GM18526 (cell line): Measurements from ENCODE around the gene CACNA2D2.

Experiments
- POLR2A ChIP-seq: IDR thresholded peaks from 3 replicates; pipeline ENCODE4 v1.6.1; 2011; ENCODE audit not compliant: insufficient read length; ENCODE audit errors: extremely low read depth

CACNA2D2 gene

DNA sequence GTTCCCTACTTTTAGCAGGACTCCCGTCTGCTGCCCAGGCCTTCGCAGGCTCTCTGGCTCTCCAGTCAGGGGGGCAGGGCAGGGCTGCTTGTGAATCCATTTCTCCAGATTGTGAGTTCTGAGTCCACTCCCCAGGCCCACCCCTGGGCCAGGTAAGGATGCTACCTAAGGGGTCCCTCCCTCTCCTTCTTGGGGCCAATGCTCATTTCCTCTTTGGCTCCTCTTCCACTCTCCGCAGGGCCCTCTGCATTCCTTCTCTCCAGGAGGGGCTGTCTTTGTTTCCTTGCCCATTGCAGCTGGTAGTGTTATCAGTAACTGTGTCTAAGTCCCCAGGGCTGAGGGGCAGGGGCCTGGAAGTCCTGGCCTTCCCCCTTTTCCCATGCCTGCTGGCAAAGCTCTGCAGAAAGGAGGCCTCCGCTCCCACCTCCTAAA is 13.0 kb upstream of the CACNA2D2 start:
- TF ChIP-seq POLR2A = no peak

DNA sequence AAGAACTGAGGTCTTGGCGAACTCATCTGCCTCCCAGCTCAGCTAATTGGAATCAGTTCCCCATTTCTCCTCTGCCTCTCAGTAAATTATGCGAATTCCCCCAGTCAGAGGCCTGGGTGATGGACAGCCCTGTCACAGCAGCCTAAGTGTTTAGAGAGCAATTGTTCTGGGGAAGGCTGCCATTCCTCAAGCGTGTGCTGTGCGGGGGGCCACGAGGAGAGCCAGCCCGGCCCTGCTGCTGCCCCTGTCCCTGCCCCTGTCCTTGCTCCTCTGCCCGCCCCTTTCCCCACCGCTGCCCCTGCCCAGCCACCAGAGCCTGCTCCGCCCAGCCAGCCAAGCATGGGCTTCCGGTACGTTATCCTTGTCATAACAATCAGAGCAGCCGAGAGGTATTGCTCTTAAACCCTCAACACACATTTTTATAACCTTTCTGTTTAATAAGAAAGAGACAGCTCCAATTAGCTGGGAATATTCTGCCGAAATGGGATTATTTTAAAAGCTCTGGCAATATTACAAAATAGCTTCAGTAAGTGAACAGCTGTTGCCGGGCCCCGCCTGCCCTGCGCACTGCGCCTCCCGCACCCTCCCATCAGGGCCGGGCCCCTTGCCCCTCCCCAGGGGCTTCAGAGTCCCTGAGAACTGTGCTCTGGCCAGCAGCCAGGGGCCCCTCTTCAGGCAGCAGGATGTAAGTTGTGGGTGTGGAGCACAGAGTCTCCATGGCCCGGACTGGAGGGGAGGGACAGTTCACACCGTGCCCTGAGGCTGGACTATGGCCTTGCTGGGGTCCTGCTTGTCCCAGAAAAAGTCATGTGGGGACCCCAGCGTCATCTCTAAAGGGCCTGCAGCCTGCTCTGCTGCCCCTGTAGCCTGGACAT is 12.4 kb upstream of the CACNA2D2 start:
- no peak for TF ChIP-seq POLR2A

DNA sequence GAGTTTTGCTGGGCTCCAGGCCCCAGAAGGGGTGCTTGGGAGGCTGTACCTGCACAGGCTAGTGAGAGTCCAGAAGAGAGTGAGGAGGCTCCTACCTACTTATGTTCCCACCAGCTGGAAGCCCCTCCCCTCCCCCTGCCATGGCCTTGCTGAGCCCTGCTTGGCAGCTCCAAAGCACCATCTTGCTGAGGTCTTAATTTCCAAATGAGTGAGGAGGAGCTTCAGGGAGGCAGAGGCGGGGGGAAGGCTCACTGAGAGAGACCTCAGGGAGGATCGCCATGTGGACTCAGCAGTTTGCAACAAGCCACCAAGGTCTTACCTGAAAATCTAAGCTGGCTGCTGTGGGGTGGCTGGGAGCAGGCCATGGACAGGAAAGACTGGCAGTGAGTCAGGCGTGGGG is 8.7 kb upstream of the CACNA2D2 start:
- no peak for TF ChIP-seq POLR2A

DNA sequence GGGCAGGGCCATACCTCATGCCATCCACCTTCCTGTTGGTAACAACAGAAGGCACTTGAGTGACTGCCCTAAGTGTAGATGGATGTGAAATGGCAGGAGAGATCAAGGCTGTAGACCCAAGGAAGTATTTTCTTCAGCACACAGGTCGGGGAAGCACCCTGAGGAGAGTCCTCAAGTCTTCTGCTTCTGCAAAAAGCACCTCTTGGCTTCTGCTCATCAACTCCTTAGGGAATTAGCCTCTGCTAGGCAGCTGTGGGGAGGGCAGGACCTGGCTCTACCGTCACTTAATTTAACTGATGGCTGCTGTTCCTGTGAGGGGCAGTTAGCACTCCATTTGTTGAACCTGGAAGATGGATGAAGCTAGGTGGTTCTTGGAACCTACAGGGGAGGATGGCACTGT is 6.9 kb upstream of the CACNA2D2 start:
- no peak for TF ChIP-seq POLR2A

DNA sequence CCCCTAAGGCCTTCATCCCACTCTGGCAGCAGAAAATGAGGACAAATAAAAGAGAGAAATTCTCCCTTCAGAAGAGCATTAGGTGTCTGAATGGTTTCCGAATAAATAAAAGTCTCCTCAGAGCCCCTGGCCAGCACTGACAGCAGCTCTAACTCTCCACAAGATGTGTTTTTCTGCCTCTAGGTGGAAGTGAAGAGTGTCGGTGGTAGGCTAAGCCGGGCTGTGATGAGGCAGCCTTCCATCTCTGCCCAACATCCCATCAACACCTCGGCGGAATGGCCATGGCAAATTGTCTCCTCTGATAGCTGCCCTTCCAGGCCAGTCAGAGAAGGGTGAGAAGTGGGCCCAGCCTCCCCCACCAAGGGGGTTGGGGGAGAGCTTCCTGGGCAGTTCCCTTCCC is 6.3 kb upstream of the CACNA2D2 start:
- TF ChIP-seq POLR2A = no peak

DNA sequence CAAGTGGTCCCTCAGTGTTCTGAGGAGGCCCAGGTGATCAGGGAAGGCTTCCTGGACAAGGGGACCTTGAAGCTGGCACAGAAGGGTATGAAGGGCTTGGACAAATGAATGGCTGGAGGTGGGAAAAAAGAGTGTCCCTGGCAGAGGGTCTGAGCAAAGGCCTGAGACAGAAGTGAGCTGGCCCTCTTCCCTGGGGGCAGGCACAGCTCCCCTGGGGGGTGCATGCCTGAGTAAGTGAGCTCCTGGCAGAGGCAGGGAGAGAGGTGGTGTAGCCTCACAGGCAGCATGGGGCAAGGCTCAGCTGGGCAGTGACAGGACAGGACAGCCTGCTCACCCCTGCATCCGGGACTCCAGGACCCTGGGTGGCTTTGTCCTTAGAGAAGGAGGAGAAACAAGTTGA is 5.4 kb upstream of the CACNA2D2 start:
- no peak for TF ChIP-seq POLR2A

DNA sequence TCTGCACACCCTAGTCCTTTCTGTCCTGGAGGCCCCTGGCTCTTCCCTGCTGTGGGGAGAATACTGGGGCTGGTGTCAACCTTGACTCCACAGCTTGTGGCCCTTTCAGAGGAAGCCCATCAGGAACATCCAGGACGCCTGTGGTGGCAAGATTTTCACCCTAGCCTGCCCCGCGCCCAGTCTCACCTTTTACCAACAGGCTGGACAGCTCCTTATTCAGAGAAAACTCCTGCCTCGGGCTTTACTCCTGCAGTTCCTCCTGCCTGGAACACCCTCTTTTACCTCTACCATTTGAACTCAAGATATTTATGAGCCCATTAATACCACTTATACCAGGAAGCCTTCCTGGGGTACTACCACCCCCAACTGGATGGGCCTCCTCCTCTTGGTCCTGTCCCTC is 2.7 kb upstream of the CACNA2D2 start:
- no peak for TF ChIP-seq POLR2A

DNA sequence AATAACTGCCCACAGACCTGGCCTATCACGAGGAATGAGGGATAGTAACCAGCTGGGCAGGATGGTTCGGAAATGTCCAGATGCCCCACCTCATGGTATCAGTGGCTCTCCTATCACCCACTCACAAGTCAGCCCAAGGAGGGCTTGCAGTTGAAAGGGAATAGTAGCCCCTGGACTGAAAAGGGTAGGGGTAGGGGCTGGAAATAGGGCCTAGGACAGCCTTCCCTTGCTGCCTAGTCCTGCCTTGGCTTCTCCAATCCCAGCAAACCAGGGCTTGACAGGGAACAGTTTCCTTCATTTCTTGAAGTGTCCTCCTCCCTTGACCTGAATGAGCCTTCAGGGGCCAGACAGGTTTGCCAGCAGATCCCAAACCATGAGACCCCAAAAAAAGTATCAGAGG is 1.2 kb upstream of the CACNA2D2 start:
- no peak for TF ChIP-seq POLR2A

DNA sequence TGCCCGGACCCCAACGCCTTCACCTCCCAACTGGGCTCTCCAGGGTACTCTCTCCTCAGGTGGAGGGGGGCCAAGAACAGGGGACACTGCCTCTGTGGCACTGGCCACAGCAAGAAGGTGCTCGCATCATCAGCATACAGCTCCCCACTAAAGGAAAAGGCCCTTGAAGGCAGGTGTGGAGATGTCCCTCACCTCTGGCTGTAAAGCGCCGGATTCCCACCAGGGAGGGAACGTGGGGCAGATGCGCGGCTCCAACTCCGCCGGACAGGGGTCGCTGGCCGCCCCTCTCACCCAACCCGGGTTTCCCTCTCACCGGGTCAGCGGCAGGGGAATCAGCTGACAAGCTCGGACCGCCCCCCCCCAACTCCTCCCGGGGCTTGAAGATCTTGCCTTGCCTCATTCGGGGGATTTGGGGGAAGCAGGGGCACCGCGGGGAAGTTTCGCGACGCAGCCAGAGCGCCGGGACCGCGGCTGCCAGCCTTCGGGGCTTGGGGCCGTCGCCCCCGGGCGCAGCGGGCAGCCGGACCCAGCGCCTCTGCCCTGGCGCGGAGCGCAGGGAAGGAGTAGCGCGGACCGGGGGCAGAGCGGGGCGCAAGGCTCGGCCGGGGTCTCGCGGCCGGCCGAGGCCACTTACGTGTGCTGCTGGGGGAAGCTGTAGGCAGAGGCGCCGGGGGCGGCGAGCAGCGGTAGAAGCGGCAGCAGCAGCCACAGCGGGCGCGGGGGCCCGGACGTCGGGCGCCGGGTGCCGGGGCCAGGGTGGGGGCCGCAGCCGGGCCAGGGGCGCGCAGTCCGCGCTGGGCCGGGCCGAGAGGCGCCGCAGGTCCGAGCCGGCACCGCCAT is 630 bp downstream of the CACNA2D2 start:
- TF ChIP-seq POLR2A = no peak

DNA sequence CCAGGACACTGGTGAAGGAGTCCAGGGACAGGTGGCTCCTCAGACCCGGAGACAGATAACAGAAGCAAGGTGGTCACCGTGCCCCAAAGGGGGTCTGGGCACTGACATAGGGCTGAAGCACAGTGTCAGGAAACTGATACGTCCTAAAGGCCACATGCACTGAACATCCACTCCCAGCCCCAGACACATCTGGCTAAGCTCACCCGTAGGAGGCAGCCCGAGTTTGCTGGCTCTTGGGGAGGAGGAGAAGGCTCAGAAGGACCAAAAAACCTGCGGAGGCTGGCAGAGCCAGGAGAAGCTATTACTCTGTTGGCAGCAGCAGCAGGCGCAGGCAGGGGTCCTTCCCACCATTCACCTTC is 1.2 kb downstream of the CACNA2D2 start:
- TF ChIP-seq POLR2A = no peak

DNA sequence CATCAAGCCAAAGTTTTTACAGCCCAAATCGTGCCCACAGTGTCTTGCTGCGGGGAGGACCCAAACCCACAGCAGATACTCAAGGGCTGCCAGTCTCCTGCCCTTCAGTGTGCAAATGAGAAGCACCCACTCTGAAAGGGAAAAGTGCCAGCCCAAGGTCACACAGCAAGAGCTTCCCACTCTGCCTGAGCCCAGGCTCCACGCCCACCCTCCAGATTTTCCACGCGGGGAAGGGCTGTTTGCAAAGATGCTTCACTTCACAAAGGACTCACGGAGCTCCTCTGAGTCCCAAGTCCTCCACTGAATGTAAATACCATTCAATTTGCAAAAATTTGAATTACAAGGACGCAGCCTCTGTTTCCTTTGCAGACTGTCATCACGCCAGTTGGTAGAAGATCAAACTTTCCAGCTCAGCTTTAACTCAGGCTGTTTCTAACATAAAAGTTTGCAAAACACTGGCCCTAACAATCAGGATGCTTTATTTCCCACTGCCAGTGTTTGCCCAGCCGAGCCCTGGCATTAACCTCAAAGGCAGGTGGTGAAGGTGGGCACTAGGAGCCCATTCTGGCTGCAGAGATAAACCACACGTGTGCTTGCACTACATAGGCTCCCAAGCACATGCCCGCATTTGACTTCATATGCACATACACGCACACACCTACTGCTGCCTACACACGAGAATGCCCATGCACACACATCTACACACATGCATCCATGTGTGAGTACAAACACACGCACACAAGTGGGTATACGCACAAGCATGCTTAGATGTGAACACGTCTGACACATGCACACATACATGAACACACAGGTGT is 7.6 kb downstream of the CACNA2D2 start:
- no peak for TF ChIP-seq POLR2A

DNA sequence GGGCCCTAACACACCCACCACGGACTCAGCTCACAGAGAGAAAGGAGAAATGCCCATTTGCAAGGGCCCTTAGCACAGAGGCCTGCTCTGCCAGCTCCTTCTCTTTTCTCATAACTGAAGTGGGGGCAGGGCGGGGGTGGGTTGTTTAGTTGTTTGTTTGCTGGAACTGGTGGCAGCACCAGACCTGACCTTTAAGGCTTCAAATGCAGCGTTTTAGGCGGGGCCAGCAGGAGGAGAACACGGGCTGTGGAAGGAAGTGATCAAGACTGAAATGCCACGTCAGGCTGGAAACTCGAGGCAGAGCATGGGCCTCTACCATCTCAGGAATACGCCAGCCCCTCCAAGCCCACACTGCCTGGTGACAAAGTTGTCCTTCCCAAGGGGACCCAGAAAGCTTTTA is 9.3 kb downstream of the CACNA2D2 start:
- no peak for TF ChIP-seq POLR2A

DNA sequence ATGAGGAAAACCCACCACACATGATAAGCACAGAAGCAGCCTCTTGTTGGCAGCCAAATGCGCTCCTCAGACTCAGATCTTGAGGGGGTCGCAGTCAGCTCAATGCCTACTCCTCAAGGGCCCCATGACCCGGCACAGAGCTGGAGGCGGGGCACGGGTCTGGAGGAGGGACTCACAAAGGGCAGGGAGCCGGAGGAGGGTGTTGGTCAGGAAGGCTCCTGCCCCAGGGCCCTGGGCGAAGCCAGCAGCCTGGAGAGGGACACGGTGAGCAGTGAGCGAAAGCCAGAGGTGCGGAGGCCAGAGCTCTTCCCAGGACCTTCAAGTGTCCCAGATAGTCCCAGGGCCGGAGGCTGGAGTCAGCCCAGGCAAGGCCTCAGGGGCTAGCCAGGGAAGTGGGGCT is 9.8 kb downstream of the CACNA2D2 start:
- no peak for TF ChIP-seq POLR2A

DNA sequence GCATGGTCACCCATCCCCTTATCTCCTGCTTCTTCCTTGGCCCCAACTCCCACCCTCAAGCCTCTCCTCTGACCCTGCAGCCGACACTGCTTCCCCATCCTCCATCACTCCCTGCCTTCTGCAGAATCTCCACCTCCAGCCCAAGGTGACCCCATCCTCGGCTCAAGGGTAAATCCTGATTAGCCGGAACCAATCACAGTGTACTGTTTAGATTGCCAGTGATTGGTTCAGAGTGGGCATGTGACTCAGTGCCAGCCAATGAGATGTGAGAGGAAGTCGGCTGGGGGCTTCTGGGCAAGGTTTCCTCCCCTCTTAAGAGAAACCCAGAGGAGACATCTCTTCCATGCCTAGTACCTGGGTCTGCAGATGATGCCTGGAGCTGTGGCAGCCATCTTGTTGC is 10.3 kb downstream of the CACNA2D2 start:
- TF ChIP-seq POLR2A = no peak

DNA sequence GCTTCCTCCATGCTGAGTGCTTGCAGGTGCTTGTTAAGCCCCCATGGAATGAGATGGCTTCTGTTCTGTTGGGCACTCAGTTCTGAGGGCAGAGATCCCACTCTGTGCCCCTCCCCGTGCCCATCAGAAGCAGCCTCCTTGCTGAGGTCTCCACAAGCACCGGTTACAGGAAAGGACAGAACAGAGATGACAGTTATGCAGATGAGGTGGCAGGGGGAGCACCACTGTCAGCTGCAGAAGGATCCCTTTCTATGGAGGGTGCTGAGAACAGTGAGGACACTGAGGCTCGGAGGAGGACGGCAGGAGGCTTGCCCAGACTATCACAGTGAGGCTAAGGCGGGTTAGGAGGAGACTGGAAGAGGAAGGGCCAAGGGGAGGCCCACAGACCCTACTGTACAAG is 12.4 kb downstream of the CACNA2D2 start:
- no peak for TF ChIP-seq POLR2A

DNA sequence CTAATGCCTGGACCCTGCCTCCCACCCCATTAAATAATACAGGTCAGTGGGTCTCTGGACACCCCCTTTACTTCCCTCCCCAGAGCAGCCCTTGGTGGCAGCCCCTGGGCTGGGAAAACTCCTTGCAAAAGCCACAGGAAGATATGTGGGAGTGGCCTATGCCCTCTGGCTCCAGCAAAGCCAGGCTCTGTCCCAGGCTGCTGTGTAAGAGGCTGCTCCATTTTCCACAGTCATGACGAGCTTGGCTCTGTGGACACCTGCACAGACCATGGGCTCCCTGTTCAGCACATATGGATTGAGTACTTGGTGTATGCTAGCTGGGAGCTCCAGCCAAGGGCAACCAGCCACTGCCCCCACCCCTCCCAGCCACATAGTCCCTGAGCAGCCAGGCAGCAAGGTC is 13.0 kb downstream of the CACNA2D2 start:
- no peak for TF ChIP-seq POLR2A

DNA sequence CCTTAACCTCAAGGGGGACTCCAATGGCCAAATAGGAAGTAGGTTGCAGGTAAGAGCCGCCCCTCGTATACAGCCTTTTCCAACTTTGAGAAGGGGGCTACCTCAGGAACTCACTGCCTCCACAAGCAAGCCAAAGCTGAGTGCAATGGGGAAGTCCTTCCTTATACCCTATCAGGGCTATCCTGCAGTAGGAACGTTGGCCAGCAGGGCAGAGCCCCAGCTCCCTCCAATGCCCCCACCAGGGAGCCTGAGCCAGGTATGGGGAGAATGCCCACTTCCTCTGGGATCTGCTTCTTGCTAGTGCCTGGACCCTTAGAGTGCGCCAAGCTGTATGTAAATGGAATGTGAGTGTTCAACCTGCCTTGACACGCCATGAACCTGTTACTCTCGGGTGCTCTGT is 16.3 kb downstream of the CACNA2D2 start:
- TF ChIP-seq POLR2A = no peak
